HT-29 (cell line): ENCODE data around the gene ROR2. TPM values are rescaled to one million over a fixed set of nuclear protein-coding genes. Genes with fewer than 3 reads are reported as not detected.

Experiments used
- DNase-seq: peaks from one replicate; pipeline ENCODE4 v3.0.0-alpha.2; 2015; ENCODE audit warnings: low spot score
- total RNA-seq: library from RNA; depleted of rRNA; stranded (reverse); fragments of >200 nt; shearing (Covaris generic); gene quantifications from 2 replicates; pipeline ENCODE4 v1.2.3, GENCODE V29; 2014

The ROR2 gene
- total RNA-seq, 1 experiment from 2014 or later = not detected

- no peak for DNase-seq
These were observed 198.1 kb downstream of the ROR2 start for GRCh38 chr9:91751922-91752321.

DNA sequence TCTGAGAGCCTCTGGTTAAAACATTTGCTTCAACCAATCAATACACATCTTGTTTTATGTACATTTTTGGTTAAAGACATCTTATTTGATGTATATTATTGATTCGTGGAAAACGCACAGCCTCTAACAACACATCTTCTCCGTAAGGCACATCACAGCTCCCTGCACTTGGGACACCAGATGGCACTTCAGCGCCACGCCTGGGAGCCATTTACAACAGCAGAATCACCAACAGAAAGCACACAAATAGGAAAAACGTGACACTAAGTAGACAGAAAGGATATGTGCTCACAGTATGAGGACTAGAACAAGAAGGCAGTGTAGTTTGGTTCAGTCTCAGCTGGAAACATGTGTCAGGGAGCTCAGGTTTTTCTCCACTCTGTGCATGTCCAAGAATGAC is 199.7 kb downstream of the ROR2 start:
- peak; percentile 21 for DNase-seq

- no peak for DNase-seq
These were observed 203.1 kb downstream of the ROR2 start for GRCh38 chr9:91746904-91747303.

GRCh38 chr9:91746357-91746756 is 203.7 kb downstream of the ROR2 start:
- DNase-seq = no peak

DNA sequence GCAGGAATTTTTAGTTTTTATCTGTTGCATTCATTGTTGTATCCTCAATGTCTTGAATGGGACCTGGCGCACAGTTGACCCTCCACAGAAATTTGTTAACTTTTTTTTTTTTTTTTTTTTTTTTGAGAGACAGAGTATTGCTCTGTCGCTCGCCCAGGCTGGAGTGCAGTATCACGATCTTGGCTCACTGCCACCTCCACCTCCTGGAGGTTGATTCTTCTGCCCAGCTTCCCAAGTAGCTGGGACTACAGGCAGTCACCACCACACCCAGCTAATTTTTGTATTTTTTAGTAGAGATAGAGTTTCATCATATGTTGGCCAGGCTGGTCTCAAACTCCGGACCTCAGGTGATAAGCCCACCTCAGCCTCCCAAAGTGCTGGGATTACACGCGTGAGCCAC is 205.9 kb downstream of the ROR2 start:
- no peak for DNase-seq

GRCh38 chr9:91741522-91741921 is 208.5 kb downstream of the ROR2 start:
- DNase-seq = no peak

- DNase-seq = no peak
These were observed 209.3 kb downstream of the ROR2 start for GRCh38 chr9:91740701-91741100.

GRCh38 chr9:91736898-91737601 is 213.0 kb downstream of the ROR2 start:
- DNase-seq = no peak

GRCh38 chr9:91736311-91736710 is 213.7 kb downstream of the ROR2 start:
- no peak for DNase-seq

- no peak for DNase-seq
These were observed 215.0 kb downstream of the ROR2 start for GRCh38 chr9:91735049-91735448.

- peak; percentile 62 for DNase-seq
These were observed 215.6 kb downstream of the ROR2 start for GRCh38 chr9:91734371-91734981.

DNA sequence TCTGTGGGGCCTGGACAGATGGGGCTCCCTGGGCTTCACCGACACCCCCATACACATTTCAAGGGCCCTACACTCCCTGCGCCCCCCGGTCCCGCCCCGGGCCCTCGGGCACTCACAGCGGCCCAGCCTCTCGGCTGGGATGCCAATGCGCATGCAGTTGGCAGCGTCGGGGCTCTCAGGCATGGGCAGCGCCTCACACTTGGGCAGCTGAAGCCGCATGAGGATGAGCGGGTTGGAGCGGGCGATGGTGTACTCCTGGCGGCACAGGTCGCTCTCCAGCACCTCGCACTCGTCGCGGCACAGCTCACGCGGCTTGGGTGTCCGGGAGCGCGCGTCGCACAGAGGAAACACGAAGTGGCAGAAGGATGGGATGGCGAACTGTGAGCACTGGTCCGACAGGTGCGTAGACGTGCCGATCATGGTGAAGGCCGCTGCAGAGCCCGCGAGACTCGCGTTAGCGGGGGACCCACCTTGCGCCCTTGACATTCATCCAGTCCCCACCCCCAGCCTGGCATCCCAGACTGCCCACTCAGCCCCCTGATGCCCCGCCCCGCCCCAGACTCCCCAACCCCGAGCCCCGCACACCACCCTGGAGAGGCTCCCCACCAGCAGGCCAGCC is 216.9 kb downstream of the ROR2 start:
- no peak for DNase-seq

- DNase-seq = no peak
These were observed 217.6 kb downstream of the ROR2 start for GRCh38 chr9:91732187-91733005.

DNA sequence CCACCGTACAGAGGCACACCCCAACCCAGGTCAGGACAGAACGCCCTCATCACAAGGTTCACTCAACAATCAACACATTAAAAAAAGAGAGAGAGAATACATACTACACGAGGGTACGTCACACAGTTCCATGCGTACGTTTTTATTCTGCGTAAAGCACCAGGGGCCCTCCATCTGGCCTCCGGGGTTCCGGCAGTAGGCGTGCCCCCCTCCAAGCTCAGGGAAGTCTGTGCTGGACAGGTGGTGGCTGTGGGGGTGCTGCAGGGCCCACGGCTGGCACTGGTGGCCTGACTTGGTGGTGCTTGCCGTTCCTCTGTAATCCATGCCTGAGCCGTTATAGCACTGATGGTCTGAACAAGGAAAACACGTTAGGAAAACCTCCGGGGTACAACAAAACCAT is 219.2 kb downstream of the ROR2 start:
- DNase-seq = no peak

- DNase-seq = no peak
These were observed 220.5 kb downstream of the ROR2 start for GRCh38 chr9:91729558-91729842.

DNA sequence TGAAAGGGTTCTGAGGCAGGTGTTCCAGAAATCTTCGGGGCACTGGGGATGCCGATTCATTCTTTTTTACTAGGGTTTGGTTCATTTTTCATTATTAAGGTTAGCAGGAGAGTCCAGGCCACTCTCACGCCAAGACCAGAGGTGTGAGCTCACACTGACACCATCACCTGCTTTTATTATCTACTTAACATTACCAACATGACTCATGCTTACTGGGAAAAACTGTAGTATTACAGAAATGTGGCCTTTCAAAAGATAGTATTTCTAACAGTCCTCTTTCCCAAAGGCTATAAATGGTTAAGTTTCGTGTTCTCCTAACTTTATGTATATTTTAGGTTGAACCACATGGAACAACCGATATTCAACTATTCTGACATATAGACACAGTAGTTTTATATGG is 222.1 kb downstream of the ROR2 start:
- no peak for DNase-seq

GRCh38 chr9:91727316-91727861 is 222.6 kb downstream of the ROR2 start:
- DNase-seq = peak; percentile 59

DNA sequence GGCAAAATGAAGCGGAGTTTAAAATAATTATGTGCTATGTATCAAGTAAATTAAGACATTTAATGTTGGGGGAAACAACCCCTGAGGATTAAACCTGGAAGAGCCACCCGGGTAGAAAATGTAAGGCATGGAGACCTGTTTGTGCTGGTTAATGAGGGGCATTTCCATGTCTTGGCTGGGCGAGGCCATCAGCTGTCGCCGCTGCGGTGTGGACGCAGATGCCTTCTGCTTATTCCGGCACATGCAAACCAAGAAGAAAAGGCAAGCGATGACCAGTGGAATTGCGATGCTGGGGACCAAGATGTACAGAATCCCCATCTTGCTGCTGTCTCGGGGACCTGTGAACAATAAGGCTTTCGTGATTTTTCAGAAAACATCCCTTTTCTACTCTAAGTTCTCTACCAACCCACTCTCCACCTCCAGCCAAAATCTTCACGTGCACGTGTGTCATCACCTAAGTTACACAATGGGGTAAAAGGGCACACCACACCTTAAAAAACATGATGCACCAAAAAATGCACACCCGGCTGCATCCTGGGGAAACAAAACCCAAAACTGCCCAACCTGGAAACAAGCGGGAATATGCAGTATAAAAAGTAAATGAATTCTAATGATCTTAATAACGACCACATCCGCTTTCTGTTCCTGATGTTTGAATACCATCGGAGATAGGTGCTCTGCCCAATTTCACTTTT is 223.5 kb downstream of the ROR2 start:
- no peak for DNase-seq

DNA sequence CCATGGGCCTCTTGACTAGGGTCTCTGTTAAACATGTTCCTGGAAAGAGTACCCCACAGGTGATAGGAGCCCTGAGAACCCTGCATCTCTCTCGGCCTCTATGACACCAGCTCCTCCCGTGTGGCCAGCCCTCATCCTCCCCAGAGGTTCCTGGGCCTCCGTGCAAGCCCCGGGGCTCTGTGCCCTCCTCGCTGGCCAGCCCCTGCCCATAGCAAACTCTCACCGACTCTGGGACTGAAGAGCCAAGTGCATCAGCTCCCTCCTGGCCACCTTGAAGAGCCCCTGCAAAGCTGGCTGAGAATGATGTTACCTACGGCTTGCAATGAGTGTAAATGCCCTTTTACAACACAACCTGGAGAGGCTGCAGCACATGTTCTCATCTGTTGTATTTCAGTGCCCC is 224.4 kb downstream of the ROR2 start:
- DNase-seq = no peak

GRCh38 chr9:91724609-91725505 is 225.2 kb downstream of the ROR2 start:
- DNase-seq = no peak

DNA sequence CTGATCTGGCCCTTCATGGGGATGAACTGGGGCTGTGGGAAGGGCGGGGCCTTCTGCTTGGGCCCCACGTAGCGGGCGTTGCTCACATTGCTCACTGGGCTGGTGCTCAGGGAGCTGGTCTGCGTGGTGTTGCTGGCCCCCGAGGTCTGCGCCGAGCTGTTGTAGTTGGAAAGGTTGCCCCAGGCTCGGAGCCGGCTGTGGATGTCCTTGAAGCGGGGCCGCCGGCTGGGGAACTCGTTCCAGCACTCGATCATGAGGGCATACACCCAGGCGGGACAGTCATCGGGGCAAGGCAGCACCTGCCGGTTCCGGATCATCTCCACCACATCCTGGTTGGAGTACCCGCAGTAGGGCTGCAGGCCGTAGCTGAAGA is 226.0 kb downstream of the ROR2 start:
- DNase-seq = no peak
